VCaP (cell line): ENCODE measurements around the gene PPP2R2C.

Experiments
- H3K27ac ChIP-seq: fragments of 450-650 bp; 2 replicates; pipeline ENCODE4 v1.5.1; 2017
- TF ChIP-seq, protein P1 (sequence below): fragments of 450-650 bp; conservative IDR thresholded peaks from 2 replicates; pipeline ENCODE4 v1.5.1; 2017; ENCODE audit warnings: mild to moderate bottlenecking, moderate library complexity

Gene PPP2R2C

GRCh38 chr4:6493658-6494304, 21.4 kb upstream of the PPP2R2C start:
- TF ChIP-seq, protein P1, sequence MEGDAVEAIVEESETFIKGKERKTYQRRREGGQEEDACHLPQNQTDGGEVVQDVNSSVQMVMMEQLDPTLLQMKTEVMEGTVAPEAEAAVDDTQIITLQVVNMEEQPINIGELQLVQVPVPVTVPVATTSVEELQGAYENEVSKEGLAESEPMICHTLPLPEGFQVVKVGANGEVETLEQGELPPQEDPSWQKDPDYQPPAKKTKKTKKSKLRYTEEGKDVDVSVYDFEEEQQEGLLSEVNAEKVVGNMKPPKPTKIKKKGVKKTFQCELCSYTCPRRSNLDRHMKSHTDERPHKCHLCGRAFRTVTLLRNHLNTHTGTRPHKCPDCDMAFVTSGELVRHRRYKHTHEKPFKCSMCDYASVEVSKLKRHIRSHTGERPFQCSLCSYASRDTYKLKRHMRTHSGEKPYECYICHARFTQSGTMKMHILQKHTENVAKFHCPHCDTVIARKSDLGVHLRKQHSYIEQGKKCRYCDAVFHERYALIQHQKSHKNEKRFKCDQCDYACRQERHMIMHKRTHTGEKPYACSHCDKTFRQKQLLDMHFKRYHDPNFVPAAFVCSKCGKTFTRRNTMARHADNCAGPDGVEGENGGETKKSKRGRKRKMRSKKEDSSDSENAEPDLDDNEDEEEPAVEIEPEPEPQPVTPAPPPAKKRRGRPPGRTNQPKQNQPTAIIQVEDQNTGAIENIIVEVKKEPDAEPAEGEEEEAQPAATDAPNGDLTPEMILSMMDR = no peak
- peak overlapping the region; percentile 64 for H3K27ac ChIP-seq

DNA sequence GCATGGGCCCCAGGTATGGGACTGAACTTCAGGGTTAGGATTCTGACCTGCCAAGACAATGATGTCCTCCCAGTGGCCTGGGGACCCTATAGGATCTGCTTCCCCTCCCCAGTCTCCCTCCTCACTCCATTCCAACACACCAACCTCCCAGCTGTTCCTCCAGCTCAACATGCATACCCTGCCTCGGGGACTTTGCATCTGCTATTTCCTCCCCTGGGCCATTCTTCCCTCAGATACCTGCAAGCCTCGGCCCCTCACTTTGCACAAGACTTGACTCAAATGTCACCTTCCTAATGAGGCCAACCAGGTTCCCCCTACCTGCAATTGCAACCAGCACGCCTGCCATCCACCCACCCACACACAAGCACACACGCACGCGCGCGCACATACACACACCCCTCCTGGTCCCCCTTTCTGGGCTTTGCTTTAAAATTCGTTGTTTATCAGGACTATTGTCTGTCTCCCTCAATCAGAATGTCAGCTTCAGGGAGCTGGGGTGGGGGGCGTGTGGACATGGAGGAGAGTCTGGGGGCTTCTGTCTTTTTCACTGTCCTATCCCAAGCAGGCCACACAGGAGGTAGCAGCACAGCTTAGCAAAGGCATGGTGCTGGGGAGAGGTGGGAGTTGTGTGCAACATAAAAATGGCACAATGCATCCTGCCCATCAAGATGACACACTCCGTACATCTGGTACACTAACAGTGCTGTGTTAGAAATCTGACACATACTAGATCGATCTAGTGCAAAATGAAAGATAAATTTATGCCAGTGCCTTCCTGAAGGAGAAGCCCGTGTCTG, 20.6 kb upstream of the PPP2R2C start:
- peak overlapping the region; percentile 64 for H3K27ac ChIP-seq
- TF ChIP-seq, protein P1 = no peak

GRCh38 chr4:6492027-6492590, 19.7 kb upstream of the PPP2R2C start:
- no peak overlapping the region for H3K27ac ChIP-seq
- TF ChIP-seq, protein P1 = no peak

GRCh38 chr4:6491235-6491634, 18.8 kb upstream of the PPP2R2C start:
- TF ChIP-seq, protein P1 = no peak
- no peak overlapping the region for H3K27ac ChIP-seq

DNA sequence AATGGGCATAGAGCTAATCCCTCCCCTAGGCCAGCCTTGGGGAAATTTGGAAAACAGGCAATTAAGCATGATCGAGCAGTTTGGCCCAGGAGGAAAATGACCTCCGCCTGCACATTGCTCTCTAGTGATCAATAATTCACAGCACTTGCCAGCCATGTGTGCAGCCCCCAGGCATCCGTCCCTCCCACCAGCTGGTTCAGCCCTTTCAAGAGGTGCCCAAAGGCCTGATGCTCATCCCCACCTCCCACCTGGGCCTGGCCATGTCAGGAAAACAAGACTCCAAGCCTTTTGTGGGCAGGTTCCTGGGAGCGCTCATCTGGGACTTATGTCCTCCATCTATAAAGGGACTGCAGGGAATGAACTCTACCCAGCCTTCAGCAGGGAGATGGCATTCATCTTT, 17.5 kb upstream of the PPP2R2C start:
- TF ChIP-seq, protein P1 = no peak
- no peak overlapping the region for H3K27ac ChIP-seq

- TF ChIP-seq, protein P1 = no peak
- no peak overlapping the region for H3K27ac ChIP-seq
Observed at GRCh38 chr4:6487466-6487865, 15.1 kb upstream of the PPP2R2C start.

- TF ChIP-seq, protein P1 = no peak
Observed at GRCh38 chr4:6480534-6481088, 8.2 kb upstream of the PPP2R2C start.

More at GRCh38 chr4:6480534-6481088, 8.2 kb upstream of the PPP2R2C start:
- no peak overlapping the region for H3K27ac ChIP-seq
